HG02798 (cell line): Measurements from ENCODE around the gene NUTM2G.
"Not testable (repeated sequence)": the region's sequence is repeated elsewhere in the genome, so short reads cannot be mapped to it uniquely, and the experiment has no call there.

Experiments used
- ATAC-seq: cut with Tn5 transposase; IDR thresholded peaks from one replicate; pipeline ENCODE4 v1.9.1; 2021; ENCODE audit warnings: mild to moderate bottlenecking; ENCODE audit not compliant: unreplicated experiment, poor library complexity

The NUTM2G gene, protein sequence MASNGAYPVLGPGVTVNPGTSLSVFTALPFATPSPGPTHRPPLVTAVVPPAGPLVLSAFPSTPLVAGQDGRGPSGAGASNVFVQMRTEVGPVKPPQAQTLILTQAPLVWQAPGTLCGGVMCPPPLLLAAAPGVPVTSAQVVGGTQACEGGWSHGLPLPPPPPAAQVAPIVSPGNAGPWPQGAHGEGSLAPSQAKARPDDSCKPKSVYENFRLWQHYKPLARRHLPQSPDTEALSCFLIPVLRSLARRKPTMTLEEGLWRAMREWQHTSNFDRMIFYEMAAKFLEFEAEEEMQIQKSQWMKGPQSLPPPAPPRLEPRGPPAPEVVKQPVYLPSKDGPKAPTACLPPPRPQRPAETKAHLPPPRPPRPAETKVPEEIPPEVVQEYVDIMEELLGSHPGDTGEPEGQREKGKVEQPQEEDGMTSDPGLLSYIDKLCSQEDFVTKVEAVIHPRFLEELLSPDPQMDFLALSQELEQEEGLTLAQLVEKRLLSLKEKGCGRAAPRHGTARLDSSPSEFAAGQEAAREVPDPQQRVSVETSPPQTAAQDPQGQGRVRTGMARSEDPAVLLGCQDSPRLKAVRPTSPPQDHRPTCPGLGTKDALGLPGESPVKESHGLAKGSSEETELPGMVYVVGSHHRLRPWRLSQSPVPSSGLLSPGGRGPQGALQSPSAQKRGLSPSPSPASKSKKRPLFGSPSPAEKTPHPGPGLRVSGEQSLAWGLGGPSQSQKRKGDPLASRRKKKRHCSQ

DNA sequence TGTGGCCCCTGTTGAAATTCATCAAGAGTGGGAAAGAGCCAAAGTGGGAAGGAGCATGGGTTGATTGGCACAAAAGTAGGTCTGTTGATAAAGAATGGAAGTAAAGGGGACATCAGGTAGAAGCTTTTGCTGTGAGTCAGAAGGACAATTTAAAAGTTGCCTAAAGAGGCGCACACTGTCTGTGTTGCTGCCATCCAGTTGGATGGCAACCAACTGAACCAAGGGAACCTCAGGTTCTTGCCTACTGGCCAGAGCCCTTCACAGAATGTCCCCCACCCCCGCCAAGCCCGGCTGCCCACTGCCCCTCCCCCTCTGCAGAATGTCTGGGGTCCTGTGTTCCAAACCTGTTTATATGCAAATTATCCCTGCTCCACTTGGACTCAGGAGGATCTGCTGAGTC, at the start of gene NUTM2G:
TSS of gene NUTM2G (plus strand) at position 301 of the 400 bp plus-strand sequence. CDS start 182 bp downstream, outside the sequence.
- ATAC-seq, result not testable (repeated sequence)

DNA sequence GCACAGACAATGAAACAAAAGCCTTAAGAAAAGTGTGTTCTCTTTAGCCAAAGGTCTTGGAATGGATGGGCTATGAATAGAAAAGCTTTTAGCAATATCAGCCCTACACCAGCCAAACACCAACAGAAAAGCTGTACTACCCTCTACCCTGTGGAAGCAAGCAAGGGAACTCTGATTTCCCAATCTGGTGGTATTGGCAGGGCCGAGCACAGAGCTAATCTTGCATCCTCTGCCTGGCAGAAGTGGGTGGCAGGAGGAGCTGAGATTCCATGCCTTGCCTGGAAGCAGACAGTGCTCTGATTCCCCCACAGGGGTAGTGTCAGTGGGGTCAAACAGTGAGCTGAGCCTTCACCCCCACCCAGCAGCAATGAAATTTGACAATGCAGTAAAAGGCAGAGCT, 44.7 kb upstream of the NUTM2G start:
- no peak for ATAC-seq

DNA sequence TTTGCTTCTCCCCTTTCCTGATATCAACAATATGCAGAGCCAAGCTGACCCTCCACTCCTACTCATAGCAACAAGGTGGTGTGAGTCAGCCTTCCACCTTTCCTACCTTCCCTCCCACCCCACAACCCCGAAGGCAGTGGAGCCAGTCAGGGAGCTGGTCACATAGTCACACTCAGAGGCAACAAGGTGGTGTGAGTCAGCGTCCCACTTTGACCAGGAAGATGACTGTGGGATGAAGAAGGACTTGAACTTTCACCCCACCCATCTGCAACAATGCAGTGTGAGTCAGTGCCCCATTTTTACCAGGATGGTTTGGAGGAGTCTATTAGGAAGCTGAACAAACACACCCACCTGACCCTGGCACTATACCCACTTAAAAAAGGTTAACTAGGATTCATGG, 44.2 kb upstream of the NUTM2G start:
- no peak for ATAC-seq

DNA sequence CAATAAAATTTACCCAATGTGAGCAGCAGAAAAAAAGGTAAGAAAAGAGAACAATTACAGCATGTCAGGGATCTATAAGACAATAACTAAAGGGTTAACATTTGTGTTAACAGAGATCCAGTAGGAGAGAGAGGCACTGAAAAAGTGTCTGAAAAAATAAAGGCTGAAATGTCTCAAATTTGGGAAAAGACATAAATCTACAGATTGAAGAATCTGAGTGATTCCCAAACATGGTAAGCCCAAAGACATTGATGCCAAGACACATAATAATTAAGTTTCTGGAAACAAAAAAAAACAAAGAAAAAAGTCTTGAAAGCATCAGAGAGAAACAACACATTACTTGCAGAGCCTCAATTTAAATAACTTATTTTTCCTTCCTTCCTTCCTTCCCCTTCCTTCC, 43.2 kb upstream of the NUTM2G start:
- ATAC-seq, result no peak

DNA sequence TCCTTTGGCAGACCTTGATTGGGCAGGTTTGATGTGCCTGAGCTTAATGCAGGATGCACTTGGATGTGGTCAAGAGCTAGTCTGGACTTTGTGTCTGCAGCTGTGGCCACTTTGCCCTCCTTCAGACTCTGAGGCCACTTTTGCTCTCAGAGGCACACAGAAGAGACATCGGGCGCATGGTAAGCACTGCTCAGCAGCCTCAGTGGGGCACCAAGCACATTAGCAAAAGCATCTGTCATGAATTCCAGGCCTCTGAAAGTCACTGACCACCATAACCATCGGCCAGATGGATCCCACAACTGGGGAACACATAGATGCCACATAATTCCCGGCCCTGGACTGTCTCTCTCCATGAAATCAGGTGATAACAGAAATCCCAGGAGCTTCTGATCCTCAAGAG, 40.1 kb upstream of the NUTM2G start:
- ATAC-seq, result no peak

DNA sequence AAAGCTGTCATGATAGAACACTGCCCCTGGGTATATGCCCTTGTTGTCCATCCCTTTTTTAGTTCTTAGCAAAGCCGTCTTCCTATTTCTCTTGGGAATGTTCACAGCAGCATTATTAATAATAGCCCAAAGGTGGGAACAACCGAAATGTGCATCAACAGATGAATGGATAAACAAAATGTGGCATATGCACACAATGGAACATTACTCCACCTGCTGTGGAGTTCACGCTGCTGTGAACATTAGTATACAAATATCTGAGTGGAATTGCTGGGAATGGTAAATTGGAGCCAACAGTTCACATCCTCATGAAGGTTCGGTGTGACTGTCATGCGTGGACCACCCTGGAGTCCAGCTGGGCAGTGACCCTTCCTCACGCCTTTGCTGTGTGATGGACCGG, 36.5 kb upstream of the NUTM2G start:
- no peak for ATAC-seq

DNA sequence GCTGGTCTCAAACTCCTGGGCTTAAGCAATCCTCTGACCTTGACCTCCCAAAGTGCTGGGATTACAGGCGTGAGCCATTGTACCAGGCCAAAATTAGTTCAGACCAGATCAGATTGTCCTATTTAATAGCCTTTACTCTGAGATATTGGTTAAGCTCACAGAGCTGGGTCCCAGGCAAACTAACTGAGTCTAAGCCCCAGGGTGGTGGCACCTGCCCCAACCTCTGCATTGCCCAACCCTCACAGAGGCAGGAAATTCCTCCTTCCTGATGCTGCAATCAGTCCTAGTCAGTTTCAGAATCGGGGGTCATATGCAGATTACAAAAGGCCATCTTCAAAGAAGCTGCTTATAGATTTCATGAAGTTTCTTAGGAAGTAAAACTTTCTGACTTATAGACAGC, 28.6 kb upstream of the NUTM2G start:
- not testable (repeated sequence) for ATAC-seq

DNA sequence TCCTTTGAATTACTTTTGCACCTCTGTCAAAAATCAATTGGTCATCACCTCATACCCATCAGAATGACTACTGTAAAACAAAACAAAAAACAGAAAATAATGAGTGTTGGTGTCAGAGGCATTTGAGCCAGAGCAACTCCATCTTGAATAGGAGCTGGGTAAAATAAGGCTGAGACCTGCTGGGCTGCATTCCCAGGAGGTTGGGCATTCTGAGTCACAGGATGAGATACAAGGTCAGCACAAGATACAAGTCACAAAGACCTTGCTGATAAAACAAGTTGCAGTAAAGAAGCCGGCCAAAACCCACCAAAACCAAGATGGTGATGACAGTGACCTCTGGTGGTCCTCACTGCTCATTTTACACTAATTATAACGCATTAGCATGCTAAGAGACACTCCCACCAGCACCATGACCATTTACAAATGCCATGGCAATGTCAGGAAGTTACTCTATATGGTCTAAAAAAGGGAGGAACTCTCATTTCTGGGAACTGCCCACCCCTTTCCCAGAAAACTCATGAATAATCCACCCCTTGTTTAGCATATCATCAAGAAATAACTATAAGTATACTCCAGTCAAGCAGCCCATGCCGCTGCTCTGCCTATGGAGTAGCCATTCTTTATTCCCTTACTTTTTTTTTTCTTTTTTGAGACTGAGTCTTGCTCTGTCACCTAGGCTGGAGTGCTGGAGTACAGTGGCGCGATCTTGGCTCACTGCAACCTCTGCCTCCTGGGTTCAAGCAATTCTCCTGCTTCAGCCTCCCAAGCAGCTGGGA, 23.5 kb upstream of the NUTM2G start:
- ATAC-seq, result not testable (repeated sequence)

DNA sequence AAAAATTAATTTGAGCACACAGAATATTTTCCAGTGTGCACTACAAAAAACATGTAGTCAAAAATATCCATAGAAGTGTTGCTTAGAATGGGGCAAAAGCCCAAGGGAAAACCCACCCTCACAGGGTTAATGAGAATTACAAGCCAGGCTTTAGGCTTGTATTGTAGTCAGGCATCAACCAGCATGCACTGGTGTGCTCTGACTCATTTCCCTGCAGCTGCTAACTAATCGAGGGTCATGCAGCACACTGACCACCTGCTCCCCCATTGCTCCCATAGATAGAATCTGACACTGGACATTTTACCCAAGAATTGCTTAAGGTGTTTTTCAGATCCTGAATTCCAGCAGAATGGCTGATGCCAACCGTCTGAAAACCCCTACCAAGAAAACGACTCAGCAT, 20.2 kb upstream of the NUTM2G start:
- ATAC-seq, result not testable (repeated sequence)

DNA sequence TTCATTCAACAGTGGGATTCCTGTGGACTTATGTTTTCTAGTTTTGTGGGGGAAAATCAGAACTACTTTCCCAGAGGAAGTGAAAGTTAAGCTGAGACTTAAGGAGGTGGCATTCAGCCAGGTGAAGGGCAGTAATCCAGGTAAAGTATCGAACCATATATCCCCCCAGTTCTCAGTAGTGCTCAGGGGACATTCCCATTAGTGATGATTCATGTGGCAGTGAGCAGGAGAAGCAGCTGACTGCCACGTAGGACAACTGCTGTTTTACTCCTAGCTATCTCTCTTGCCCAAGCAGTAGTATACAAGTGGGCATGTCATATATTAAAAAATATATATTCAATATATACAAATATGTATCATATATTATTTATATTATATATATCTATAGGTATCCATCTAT, 13.1 kb upstream of the NUTM2G start:
- not testable (repeated sequence) for ATAC-seq

DNA sequence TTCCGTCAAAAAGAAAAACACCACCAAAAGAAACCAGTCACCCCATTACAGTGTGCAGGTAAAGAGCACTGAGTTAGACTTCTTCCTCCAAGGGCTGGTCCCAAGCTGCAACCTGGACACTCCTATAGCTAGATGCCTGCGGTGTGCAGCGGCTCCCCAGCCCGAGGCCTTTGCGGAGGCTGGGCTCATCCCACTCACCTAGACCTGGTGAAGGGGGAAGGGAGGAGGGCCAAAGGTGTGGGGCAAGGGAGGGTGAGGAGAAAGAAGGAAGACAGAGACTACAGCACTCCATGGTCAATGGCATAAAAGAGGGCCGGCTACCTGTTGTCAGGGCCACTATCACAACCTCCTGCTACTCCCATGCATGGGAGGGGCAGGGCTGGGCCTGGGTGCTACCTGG, 12.1 kb upstream of the NUTM2G start:
- not testable (repeated sequence) for ATAC-seq

DNA sequence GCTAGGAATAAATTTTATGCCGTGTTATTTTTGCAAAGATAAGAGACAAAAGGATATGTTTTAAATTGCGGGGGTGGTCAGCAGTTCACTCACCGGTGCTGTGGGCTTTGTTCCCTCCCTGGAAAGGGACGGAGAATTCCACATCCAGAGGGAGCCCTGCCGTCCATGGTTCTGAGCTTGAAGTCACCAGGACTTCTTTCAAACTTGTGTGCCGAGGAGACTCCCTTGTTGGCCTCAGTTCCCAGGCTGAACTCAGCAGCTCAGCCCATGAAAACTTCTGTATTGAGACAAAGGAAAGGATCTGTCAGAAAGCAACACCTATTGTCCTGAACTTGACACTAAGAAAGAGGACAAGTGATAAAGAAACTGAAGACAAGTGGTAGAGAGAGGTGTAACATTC, 10.1 kb upstream of the NUTM2G start:
- not testable (repeated sequence) for ATAC-seq

DNA sequence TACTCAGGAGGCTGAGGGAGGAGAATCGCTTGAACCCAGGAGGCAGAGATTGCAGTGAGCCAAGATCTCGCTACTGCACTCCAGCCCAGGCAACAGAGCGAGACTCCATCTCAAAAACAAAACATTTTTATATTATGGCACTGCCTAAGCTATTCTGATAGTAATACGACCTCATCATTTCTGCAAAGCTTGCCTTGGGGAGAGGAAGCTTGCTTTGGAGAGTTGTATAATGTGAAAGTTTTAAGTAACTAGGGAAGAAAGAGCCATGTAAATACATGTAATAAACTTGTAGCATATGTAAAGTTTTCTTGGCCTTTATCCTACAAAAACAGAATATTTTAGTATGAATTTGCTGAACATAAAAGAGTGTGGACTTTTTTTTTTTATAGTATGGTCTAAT, 7.8 kb upstream of the NUTM2G start:
- not testable (repeated sequence) for ATAC-seq

DNA sequence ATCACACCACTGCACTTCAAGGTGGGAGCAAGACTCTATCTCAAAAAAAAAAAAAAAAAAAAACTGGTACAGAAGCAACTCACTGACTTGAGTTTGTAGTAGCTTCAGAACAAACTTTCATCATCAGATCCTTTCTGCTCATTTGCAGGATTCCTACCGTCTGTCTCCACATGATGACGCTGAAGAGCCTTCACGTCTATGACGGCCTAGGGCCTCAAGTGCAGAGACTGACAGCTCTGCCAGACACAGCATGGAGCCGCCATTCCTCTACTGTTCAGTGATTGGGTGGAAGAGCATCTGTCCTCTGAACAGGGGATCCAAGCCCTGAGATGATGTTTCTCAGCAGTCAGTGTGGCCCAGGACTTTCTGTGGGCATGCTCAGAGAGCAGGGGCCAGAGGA, 3.1 kb upstream of the NUTM2G start:
- ATAC-seq, result not testable (repeated sequence)

DNA sequence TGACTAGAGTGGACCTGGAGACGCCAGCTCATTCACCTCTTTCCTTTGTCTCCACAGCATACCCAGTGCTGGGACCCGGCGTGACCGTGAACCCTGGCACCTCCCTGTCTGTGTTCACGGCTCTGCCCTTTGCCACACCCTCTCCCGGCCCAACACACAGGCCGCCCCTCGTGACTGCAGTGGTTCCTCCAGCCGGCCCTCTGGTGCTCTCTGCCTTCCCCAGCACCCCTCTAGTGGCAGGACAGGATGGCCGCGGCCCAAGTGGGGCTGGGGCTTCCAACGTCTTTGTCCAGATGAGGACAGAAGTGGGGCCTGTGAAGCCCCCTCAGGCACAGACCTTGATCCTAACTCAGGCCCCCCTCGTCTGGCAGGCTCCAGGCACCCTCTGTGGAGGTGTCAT, 3.0 kb downstream of the NUTM2G start:
- not testable (repeated sequence) for ATAC-seq

DNA sequence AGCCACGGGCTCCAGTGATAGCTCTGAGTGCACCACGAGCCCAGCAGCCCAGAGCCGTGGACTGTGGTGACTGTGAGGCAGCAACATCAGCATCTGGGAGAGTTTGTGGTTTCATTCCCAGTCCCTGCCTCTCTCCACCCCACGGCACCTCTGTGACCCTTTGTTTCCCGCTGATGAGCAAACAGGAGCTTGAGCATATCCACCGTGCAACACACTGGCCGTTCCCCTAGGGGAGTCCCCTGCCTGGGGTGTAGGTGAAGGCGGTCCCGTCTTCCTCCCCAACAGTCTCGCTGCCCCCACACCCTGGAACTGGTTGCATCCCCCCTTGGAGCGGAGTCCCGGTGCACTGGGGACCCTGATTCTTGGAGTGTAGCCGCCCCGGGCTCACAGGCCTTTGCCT, 5.5 kb downstream of the NUTM2G start:
- not testable (repeated sequence) for ATAC-seq

DNA sequence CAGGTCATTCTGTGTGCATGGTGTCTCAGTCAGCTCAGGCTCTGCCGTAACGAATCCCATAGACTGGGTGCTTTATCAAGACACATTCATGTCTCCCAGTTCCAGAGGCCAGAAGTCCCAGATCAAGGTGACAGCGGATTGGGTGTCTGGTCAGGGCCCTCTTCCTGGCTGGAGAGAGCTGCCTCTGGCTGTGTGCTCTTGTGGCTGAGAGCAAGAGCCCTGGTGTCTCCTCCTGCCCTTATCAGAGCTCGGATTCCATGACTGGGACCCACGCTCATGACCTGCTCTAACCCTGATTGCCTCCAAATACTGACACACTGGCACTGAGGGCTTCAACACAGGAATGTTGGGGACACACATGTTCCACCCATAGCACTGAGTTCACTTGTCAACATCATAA, 6.1 kb downstream of the NUTM2G start:
- not testable (repeated sequence) for ATAC-seq

DNA sequence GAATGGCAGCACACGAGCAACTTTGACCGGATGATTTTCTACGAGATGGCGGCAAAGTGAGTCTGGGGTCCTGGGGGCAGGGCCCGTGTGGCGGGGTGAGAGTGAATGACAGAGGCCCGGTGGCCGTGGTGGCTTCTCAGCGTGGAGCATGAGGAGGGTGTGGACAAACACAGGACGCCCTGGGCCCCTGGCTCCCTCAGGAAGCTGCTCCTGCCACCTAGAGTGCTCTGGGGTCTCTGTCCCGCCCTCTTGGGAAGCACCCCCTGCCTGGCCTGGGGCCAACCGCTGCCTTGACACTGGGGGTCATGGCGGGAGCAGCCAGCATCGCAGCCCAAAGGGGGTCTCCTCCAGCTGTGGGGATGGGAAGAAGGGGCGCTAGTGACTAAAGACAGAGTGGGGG, 6.8 kb downstream of the NUTM2G start:
- not testable (repeated sequence) for ATAC-seq

DNA sequence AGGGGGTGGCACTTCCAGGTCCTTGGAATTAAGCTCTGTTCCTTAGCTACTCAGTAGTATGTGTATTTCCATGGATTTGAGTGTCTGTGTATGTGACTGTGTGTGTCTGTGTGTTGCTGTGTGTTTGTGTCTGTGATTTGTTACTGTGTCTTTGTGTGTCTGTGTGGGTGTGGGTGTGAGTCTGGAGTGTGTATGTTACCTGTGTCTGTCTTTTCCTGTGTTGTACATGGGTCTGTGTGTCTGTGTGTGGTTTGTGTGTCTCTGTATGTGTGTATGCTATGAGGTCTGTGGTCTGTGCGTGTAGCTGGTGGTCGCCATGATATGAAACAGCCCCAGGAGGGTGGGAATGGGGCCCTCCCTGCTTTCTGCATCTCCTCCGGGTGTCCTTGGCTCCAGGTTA, 8.8 kb downstream of the NUTM2G start:
- not testable (repeated sequence) for ATAC-seq

DNA sequence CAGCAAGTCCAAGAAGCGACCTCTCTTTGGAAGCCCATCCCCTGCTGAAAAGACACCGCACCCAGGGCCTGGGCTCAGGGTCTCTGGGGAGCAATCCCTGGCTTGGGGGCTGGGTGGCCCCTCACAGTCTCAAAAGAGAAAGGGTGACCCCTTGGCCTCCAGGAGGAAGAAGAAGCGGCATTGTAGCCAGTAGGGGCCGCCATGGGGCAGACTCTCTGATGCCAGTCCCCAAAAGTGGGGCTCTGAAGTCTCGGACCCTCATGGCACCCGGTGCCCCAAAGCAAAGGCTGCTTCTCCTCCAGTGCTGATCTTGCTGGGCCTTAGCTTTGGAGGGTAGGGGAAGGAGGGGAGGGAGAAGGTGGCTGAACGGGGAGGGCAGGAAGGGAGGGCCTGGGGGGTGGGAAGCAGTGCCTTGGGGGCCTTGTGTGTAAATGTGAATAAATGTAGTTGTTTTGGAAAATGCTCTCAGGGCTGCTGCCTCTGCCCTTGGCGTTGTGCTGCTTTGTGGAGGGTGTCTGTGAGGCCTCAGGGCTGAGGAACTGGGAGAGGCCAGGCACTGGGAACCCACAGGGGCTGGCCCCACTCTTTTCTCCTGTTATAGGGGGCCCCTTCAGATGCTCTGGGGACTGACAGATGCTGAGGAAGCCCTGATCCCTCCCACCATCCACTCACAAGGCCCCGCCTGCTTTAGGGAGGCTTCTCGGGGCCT, 10.5 kb downstream of the NUTM2G start:
- ATAC-seq, result not testable (repeated sequence)
